Measurements from ENCODE around the gene CBY2.
"Not testable (repeated sequence)": the region's sequence is repeated elsewhere in the genome, so short reads cannot be mapped to it uniquely, and the experiment has no call there.

CBY2 gene, protein sequence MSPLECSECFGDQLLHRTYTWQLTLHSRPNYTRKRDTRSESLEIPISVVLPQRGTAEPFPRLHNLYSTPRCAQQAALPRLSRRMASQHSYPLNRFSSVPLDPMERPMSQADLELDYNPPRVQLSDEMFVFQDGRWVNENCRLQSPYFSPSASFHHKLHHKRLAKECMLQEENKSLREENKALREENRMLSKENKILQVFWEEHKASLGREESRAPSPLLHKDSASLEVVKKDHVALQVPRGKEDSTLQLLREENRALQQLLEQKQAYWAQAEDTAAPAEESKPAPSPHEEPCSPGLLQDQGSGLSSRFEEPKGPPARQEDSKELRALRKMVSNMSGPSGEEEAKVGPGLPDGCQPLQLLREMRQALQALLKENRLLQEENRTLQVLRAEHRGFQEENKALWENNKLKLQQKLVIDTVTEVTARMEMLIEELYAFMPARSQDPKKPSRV

DNA sequence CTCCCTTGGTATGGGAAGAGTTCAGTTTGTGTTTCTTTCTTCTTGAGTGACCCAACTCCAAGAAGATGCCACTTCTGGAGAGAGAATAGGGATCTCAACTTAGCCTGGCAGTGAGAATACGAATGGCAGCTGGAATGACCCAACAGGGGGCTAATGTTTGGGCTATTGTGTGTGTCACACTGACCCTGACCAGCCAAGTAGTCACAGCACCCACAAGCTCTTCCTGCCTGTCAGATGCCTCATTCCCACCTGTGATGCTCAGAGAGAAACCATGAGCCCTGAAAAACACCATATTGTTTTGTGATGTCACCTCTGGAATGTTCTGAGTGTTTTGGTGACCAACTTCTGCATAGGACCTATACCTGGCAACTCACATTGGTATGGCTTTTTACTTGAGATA is at the start of gene CBY2:
TSS of gene CBY2 (plus strand) at position 233 of the 400 bp plus-strand sequence. CDS start at position 304, 71 bp downstream.
- DNase-seq (ENCODE audit: low read depth in 4 of 4, low spot score in 1 of 4) = no peak

DNA sequence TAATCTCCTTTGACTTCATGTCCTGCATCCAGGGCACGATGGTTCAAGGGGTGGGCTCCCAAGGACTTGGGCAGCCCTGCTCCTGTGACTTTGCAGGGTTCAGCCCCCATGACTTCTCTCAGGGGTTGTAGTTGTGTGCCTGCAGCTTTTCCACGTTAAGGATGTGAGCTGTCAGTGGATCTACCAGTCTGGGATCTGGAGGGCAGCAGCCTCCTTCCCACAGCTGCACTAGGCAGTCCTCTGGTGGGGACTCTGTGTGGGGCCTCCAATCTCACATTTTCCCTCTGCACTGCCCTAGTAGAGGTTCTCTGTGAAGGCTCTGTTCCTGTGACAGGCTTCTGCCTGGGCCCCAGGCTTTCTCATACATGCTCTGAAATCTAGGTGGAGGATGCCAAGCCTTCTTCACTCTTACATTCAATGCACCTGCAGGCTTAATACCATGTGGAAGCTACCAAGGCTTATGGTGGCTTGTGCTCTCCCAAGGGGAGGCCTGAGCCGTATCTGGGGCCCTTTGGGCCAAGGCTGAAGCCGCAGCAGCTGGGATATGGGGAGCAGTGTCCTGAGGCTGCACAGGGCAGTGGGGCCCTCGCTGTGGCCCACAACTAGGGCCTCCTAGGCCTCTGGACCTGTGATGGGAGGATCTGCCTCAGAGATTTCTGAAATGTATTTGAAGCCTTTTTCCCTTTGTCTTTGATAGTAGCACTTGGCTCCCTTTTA is 47.3 kb upstream of the CBY2 start:
- DNase-seq (ENCODE audit: low read depth in 4 of 4, low spot score in 1 of 4) = no peak

DNA sequence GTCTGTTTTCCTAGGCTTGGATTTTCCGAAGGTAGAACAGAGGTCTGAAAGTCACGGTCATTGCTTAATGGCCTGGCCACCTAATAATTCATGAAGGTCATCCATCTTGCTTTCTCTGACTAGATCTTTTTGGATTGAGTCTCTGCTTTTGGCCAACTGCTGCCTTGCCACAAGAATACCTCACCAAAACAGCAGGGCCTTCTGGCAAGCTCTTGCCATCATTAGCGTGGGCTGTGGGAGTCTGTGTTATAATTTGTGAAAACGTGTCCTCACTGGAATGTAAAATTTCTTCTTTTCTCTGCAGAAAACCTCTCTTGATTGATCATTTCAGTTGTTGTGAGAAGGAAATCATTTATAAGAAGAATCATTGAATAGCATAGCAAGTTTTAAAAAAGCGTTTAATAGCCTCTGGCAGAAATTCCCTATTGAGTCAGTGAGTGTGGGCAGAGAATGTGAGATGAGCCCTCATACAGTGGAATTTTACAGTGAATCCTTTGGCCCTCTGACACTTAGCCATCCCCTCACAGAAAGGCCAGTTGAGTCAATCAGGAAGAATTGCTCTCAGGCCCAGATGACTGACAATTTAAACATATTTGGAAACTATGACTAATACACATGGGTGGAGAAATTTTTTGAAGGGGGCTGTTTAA is 43.4 kb upstream of the CBY2 start:
- no peak for DNase-seq (ENCODE audit: low read depth in 4 of 4, low spot score in 1 of 4)

DNA sequence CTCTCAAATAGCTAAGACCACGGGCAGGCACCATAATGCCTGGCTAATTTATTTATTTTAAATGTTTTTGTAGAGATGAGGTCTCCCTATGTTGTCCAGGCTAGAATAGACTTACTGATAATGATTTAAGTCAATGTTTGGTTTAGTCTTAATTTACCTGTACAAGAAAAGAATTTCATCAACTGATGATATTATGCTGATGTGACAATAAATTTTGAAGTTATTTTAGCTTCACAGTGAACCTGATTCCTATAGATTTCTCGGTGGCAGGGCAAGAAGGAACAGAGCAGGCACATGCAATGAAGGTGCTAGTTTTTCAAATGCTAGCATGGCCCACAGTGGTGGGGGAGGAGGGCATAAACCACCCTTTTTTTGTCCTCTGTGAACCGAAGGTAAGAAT is 42.6 kb upstream of the CBY2 start:
- DNase-seq (ENCODE audit: low read depth in 4 of 4, low spot score in 1 of 4) = no peak

DNA sequence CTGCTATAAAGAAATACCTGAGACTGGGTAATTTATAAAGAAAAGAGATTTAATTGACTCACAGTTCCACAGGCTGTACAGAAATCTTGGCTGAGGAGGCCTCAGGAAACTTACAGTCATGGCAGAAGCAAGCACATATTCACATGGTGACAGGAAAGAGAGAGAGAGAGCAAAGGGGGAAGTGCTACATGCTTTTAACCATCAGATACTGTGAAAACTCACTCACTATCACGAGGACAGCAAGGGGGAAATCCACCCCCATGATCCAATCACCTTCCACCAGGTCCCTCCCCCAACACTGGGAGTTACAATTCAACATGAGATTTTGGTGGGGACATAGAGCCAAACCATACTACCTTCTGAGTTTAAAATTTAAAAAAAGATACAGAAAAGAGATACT is 41.7 kb upstream of the CBY2 start:
- DNase-seq (ENCODE audit: low read depth in 4 of 4, low spot score in 1 of 4) = not testable (repeated sequence)

DNA sequence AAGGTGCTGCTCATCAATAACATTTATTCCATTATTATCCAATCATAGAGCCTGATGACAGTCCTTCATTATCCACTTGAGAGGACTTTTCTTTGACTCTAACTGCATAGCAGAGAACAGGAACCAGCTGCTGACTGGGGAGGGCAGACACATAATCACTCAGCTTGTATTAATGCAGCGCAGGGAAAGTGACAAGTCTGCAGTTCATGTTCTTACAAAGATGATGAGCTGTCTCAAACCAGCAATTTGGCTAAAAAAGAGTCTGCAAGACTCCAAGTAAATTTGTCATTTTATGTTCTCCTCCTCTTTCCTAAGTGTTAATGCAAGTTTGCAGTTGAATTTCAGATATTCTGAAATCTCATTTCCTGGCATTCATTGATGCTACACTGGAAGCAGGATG is 40.0 kb upstream of the CBY2 start:
- no peak for DNase-seq (ENCODE audit: low read depth in 4 of 4, low spot score in 1 of 4)

DNA sequence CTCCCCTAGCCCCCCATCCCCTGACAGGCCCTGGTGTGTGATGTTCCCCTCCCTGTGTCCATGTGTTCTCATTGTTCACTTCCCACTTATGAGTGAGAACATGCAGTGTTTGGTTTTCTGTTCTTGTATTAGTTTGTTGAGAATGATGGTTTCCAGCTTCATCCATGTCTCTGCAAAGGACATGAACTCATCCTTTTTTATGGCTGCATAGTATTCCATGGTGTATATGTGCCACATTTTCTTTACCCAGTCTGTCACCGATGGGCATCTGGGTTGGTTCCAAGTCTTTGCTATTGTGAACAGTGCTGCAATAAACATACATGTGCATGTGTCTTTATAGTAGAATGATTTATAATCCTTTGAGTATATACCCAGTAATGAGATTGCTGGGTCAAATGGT is 39.2 kb upstream of the CBY2 start:
- DNase-seq (ENCODE audit: low read depth in 4 of 4, low spot score in 1 of 4) = not testable (repeated sequence)

DNA sequence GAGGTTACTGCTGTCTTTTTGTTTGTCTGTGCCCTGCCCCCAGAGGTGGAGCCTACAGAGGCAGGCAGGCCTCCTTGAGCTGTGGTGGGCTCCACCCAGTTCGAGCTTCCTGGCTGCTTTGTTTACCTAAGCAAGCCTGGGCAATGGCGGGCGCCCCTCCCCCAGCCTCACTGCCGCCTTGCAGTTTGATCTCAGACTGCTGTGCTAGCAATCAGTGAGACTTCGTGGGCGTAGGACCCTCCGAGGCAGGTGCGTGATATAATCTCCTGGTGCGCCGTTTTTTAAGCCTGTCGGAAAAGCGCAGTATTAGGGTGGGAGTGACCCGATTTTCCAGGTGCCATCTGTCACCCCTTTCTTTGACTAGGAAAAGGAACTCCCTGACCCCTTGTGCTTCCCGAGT is 32.5 kb upstream of the CBY2 start:
- not testable (repeated sequence) for DNase-seq (ENCODE audit: low read depth in 4 of 4, low spot score in 1 of 4)

DNA sequence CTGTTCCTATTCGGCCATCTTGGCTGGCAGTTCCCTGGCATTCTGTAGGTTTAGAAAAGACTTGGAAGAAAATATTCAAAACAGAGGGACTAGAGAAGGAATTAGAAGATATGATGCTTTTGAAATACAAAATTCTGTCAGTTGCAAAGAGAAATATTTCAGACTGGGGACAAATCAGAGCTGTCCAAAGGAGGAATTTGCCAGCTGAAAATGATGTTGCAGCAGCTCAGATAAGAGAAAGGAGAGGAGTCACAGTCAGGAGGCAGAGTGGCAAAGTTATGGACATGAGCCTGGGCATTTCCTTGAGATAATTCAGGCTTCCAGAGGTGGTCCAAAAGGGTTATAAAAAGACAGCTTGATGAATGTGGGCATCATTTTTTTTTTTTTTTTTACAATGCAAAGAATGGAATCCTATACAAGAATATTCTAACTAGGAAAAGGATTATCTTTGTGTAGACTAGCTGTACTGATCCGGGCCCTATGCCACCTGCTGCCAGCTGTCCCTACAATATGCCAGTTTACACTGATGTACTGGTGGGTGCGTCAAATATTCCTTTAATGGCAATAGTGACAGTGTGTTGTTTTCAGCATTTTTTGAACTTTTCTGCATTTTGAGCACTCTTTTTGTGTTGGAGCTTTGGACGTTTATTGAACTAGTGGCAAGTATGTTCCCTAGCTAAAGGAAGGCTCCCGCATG is 31.8 kb upstream of the CBY2 start:
- DNase-seq (ENCODE audit: low read depth in 4 of 4, low spot score in 1 of 4) = no peak

DNA sequence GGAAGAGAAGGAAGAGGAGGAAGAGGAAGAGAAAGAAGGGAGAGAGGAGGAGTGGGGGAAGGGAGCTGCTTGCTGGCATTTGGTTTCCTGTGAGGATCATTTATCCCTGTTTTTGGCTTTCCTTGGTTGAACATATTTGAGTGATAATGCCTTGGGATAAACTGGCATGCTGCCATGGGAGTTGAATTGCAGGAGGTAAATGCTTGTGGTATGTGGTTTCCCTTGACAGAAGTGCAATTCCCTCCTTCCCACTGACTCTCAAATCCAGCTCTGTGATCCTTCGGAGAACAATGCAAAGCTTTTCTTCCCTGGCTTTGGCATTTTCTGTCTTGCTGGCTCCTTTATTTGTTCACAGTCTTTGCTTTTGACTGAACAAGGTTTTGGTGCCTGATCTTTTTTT is 27.2 kb upstream of the CBY2 start:
- no peak for DNase-seq (ENCODE audit: low read depth in 4 of 4, low spot score in 1 of 4)

DNA sequence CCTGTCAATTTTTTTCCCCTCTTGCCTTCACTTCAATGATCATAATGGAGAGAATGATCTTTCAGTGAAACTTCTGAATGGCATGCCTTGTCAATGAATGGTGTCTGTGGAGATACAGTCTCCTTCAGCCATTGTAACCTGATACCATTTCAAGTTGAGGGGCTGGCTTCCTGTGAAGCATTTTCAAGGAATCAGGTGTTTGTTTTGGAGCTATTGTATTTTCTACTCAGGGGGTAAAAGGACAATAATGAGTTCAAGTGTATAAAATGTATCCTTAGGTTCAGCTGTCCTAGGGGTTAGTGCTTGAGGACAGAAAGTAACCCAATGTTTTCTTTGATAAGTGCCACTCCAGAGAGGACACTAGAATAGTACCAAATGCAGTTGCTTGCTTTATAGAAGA is 23.8 kb upstream of the CBY2 start:
- no peak for DNase-seq (ENCODE audit: low read depth in 4 of 4, low spot score in 1 of 4)

DNA sequence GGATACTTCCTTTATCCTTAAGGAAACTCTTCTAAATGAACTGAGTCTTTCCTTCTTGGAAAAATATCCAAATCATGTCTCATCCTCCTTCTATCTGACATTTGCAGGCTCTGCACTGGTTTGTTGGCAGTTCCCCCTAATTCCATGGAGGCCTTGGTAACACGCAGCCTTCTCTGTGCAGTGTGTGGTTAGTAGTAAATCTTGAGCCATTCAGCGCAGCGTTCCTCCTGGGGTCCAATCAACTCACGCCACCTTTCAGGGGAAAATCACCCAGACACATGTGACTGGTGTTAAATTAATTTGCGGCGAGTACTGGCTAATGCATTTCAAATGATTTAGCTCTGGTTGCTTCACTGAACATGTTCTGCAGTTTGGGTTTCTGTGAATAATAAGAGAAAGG is 21.0 kb upstream of the CBY2 start:
- no peak for DNase-seq (ENCODE audit: low read depth in 4 of 4, low spot score in 1 of 4)

DNA sequence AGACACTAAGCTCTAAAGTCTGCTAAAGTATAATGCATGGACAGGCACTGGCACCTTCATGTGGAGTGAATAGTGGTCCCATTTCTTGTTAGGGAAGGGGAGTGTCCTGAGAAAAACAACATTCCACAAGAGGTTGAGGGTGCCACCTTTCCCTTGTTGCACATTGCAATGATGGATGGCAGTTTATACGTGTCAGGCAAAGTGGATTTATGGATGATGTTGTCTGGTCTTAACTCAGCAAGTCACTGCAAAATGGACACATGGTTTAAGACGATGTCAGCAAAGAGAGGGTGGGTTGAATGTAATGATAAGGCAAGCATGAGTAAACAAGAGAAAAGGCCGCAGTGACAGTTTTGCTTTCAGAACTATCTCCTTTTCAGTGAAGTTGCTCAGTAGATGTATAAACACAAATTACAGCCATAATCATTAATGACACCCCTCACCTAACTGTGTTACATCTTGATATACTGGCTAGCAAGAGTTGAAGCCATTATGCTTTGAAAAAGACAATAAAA is 19.6 kb upstream of the CBY2 start:
- DNase-seq (ENCODE audit: low read depth in 4 of 4, low spot score in 1 of 4) = no peak

DNA sequence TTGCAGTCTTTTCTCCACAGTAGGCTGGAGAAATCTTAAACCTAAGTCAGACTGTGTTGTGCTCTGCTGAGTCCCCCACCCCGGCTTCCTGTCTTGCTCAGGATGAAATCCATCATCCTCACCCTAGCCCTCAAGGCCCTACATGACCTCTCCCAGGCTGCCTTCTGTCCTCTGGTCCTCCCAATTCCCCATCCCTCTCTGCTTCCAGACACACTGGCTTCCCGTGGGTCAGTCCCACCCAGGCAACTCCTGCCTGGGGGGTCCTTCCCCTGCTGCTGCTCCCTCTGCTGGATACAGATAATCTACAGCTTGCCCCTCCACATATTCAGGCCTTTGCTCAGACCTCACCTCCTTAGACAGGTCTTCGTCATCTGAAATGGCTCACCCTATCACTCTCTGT is 18.4 kb upstream of the CBY2 start:
- no peak for DNase-seq (ENCODE audit: low read depth in 4 of 4, low spot score in 1 of 4)

DNA sequence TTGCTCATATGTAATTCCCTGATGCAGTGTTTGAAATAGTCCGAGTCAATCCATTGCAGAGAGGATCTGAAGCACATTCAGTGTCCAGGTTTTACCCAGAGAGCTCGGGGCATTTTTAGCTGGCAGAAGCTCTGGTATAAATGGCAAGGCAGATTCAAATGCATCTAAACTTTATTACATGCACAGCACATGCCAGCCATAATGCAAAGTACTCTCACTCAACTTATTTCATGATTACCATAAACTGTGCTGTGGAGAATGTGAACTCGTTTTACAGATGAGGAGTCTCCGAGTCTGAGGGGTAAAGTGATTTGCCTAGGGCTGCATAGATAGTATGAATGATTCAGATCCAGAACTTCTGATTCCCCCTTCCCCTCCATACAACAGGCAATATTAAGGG is 13.5 kb upstream of the CBY2 start:
- no peak for DNase-seq (ENCODE audit: low read depth in 4 of 4, low spot score in 1 of 4)

DNA sequence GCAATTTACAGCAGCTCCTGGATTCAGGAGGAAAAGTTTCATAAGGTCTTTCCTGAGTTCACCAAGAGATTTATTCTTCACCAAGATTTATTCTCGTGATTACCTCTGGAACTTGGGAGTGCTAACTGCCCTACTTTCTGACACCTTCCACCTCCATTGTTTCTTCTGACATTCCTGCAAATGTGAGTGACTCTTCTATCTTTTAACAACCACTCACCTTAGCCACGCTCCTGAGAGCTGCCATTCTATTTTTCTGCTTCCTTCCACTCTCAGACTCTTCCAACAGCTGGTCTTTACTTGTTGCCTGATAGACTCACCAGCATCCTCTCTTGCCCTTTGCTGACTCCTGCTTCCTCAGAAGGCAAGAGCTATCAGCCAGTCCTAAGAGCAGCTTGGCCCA is 11.5 kb upstream of the CBY2 start:
- no peak for DNase-seq (ENCODE audit: low read depth in 4 of 4, low spot score in 1 of 4)

DNA sequence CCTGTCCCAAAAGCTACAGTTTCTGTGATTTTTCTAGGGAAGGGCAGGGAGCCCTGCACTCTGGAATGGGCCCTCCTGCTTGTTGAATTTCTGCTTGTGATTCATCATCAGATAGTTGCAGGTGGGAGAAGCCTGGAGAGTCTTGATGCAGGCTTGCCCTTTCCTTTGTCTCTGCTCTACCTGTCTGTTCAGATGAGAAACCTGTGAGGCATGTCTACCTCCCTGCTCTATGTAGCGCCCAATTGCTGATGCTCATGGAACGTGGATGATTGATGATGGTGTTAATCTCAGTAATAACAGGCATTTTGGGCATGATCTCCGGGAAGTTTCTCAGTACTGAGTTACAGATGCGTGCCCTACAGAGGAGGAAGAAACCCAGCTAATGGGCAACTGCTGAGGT is 10.9 kb upstream of the CBY2 start:
- DNase-seq (ENCODE audit: low read depth in 4 of 4, low spot score in 1 of 4) = no peak

DNA sequence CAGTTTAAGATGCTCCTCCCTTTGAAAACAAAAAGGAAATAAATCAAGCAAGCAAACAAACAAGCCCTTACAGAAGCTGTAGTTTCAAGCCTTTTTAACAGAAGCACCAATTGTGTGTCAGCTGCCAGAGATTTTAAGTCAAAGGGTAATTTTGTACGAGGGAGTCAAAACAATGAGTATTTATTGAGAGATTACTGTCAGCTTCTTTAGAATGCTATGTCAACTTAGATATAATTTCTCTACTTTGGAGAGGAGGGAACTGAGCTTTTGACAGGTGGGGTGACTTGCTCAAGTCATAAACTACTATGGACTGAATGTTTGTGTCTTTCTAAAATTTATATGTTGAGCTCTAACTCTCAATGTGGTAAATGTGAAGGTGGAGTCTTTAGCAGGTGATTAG is 10.5 kb upstream of the CBY2 start:
- no peak for DNase-seq (ENCODE audit: low read depth in 4 of 4, low spot score in 1 of 4)

DNA sequence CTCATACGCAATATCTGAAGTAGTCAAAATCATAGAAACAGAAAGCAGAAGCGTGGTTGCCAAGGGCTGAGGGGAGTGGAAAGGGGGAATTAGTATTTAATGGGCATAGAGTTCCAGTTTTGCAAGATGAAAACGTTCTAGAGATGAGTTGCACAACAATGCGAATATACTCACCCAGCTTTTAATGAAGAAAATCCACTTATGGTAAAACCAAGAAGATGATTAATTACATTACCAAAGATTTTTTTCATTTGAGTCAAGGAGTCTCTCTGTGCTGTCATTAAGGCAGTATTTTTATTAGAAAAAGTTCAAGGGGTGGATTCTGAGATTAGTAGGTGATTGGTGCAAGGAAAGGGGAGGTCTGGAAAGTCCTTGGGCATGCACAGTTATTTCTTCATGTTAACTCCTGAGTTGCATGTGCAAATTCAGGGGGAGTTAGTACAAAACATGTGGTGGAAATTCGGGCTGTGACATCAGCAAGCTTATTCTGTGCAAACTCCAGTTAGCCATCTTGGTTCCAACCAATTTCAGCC is 6.9 kb upstream of the CBY2 start:
- peak in 1 of 4 experiments; percentile 13 for DNase-seq (ENCODE audit: low read depth in 4 of 4, low spot score in 1 of 4)

DNA sequence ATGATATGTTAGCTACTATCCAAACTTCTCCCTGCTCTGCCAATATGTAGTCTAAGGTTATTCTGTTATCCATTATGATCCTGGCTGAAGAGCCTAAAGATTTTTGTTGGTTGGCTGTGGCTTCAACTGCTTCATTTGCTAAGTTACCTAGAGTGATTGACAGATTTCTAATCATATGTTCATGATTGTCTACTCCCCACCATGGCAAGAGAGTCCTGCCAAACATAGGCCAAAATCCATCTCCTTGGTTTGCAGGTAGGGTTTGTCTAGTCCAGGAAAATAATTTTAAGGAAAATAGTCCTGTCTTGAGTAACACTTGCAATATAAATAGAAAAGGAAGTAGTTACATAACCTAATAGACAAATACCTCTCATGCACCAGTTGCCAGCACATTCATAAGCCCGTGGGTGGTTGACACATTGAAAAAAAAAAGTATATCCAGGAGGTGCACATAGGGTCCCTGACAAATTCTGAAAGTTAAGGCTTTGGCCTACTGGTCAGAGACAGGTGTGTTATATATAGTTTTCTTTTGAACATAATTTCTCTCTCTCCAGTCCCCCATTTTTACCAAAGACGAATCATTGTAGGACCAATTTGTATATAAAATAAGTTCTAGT is 5.4 kb upstream of the CBY2 start:
- no peak for DNase-seq (ENCODE audit: low read depth in 4 of 4, low spot score in 1 of 4)

Data from stimulated activated CD4-positive, alpha-beta T cell treated with anti-CD3 and anti-CD28 coated beads, Interleukin-1b, Interleukin-23, amount 100 ng/mL, for 24 hours (primary cell).